ENCODE measurements around the gene CUBN. TPM values are rescaled to one million over a fixed set of nuclear protein-coding genes. Genes with fewer than 3 reads are reported as not detected.

CUBN gene
- total RNA-seq, 2 donors from 2014 or later, result 1.1 to 1.6 TPM

DNA sequence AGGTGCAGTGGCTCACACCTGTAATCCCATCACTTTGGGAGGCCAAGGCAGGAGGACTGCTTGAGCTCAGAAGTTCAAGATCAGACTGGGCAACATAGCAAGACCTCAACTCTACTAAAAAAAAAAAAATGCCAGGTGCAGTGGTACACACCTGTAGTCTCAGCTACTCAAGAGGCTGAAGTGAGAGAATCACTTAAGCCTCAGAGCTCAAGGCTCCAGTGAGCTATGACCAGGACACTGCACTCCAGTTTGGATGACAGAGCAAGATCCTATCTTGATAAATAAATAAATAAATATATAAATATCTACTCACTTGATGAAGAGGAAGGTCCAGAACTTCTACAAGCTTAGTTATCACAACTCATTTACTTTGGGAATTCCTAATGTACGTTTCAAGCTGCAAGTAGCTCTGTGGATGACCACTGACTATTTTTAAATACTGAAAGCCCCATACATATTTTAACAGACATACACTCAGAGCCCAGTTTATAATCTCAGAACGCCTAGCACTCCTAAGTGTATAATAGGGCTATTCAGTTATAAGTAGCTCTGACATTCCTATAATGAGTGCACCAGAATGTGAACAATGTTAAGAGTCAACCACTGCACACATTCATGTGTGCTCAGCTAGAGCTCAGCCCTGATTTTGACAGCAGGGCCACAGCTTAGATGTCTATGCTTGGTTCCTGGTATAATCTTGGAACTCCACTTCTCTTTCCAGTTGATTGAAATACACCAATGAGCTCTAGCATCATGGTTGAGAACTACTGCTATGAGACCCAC, 119.1 kb downstream of the CUBN start:
- H3K27ac Mint-ChIP-seq, result no peak overlapping the region
- no peaks in the 10 kb centered on the region for H3K9me3 Mint-ChIP-seq
- H3K27me3 Mint-ChIP-seq, result peaks cover 9 to 16% of the 10 kb centered on the region in 2 donors
- H3K4me3 Mint-ChIP-seq, result no peak overlapping the region
- H3K4me1 Mint-ChIP-seq (ENCODE audit: low read depth in 2 of 2), result peaks cover 9% of the 10 kb centered on the region in 2 donors
- no peaks in the 10 kb centered on the region for H3K36me3 Mint-ChIP-seq
- no peak for DNase-seq (ENCODE audit: low spot score)
- no peak for ATAC-seq

DNA sequence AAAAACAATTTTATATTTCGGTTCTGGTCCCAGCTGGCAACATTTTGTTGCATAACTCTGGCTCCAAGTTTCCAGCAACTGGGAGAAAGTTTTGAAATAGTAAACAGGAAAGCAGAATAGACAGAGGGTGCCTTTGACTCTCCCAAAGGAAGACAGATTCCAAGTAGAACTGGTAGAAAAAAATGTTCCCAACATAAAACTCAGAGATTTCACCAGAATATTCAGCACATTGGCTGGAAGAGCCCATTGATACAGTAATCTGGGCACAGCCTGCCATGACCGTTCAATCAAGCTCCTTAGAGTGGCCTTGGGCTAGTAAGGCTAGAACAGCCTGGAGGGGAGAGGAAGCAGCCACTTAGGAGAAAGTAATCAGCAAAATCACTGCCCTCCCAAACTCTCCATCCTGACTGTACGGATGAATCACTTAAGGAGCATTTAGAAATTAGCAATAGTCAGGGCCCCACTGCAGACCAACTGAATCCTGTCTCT, 120.4 kb downstream of the CUBN start:
- no peak for DNase-seq (ENCODE audit: low spot score)
- no peak for ATAC-seq
- H3K4me3 Mint-ChIP-seq, result no peak overlapping the region
- H3K36me3 Mint-ChIP-seq, result peaks cover 5% of the 10 kb centered on the region
- peaks cover 19 to 29% of the 10 kb centered on the region in 2 donors for H3K27me3 Mint-ChIP-seq
- no peaks in the 10 kb centered on the region for H3K9me3 Mint-ChIP-seq
- peaks cover 12 to 18% of the 10 kb centered on the region in 2 donors for H3K4me1 Mint-ChIP-seq (ENCODE audit: low read depth in 2 of 2)
- H3K27ac Mint-ChIP-seq, result no peak overlapping the region

DNA sequence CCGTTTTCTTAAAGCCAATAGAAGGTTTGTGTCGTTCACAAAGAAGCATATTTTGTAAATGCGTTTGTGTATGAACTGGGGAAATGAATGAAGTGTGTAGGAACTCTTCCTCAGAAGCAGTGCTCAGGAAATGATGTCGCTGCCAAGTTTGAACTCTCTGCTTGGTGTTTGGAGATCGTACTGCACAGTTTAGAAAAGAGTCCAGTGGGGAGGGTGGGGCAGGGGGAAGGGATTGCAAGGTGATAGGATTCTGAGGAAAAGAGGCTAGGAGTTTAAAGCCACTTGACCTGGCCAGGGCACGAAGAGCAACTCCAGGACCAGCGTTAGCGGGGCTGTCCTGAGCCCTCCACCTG, 122.2 kb downstream of the CUBN start:
- Mint-ChIP-seq H3K27me3 (peaks cover 26 to 36% of the 10 kb centered on the region in 2 donors), H3K4me3 (no peak overlapping the region), H3K4me1 (ENCODE audit: low read depth in 2 of 2) (peaks cover 21 to 25% of the 10 kb centered on the region in 2 donors), H3K9me3 (no peaks in the 10 kb centered on the region), H3K36me3 (peaks cover 5% of the 10 kb centered on the region), H3K27ac (no peak overlapping the region)
- DNase-seq (ENCODE audit: low spot score) (no peak), ATAC-seq (no peak)

DNA sequence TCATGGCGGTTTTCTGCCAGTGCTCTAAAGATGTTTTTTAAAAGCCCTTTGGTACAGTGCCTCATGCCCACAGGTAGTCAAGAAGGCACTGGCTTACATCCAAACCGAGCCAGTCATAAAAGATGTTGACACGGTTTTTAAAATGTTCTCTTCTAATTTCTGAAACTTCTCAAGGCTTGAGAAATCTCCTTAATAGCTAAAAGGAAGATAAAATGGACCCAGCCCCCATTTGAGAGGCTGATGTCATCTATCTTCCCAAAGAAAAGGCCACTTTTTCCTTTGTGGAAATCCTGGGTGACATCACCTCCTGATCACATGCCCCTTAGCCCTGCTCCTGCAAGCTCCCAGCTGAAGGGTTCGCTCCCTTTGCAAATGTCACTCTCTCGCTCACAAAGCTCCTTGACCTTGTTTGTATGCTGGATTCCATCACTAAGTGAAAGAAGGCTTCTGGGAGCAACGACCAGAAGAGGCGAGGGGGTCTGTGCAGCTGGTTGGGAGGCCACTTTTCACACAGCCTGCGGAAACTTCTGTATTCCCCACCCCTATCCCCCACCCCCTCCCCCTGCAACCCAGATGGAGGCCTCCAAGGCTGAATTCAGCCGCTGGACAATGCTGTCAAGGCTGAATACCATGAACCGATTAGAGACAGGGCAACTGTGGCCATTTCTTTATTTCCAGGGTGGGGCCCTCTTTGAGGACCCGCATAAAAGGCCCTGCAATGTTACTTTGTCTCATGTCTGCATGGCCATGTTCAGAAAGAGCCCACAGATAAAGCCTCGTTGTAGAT, 122.8 kb downstream of the CUBN start:
- no peak for ATAC-seq
- Mint-ChIP-seq H3K4me3 (no peak overlapping the region), H3K27ac (no peak overlapping the region), H3K27me3 (peaks cover 26 to 36% of the 10 kb centered on the region in 2 donors), H3K9me3 (no peaks in the 10 kb centered on the region), H3K36me3 (peaks cover 5% of the 10 kb centered on the region), H3K4me1 (ENCODE audit: low read depth in 2 of 2) (peaks cover 26 to 31% of the 10 kb centered on the region in 2 donors)
- DNase-seq (ENCODE audit: low spot score), result no peak

DNA sequence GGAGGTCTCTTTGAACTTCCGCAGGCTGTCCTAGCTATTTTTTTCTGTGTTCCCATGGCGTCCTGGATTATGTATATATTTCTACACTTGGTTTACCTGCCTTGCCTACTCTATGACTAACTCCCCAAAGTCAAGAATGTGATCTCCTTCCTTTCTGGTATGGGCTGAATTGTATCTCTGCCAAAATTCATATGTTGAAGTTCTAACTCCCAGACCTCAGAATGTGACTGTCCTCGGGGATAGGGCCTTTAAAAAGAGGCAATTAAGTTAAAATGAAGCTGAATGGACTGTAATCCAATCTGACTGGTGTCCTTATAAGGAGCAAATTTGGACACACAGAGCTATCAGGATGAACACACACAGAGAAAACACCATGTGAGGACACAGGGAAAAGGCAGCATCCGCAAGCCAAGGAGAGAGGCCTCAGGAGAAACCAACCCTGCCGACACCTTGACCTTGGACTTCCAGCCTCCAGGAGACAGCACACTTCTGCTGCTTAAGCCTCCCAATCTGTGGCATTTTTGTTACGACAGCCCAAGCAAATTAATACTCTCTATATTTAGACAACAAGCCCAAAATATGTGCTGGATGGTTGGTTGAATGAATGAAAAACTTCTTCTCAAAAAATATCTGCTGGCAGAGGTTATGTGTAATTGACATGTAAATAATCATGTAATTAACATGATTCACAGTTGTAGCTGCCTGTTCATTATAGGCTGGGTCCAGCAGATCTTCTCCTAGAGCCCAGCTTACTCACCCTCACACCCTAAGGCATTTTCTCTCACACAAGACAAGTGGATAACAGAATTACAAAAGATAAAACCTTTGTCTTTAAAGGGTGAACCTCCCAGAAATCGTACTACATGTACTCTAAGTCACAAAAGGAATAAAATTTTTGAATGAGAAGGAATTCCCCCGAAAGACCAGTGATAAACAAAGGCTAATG, 123.7 kb downstream of the CUBN start:
- Mint-ChIP-seq H3K4me3 (no peak overlapping the region), H3K4me1 (ENCODE audit: low read depth in 2 of 2) (peaks cover 28 to 33% of the 10 kb centered on the region in 2 donors), H3K27me3 (peaks cover 26 to 36% of the 10 kb centered on the region in 2 donors), H3K9me3 (no peaks in the 10 kb centered on the region), H3K27ac (no peak overlapping the region), H3K36me3 (peaks cover 5% of the 10 kb centered on the region)
- no peak for ATAC-seq
- no peak for DNase-seq (ENCODE audit: low spot score)

DNA sequence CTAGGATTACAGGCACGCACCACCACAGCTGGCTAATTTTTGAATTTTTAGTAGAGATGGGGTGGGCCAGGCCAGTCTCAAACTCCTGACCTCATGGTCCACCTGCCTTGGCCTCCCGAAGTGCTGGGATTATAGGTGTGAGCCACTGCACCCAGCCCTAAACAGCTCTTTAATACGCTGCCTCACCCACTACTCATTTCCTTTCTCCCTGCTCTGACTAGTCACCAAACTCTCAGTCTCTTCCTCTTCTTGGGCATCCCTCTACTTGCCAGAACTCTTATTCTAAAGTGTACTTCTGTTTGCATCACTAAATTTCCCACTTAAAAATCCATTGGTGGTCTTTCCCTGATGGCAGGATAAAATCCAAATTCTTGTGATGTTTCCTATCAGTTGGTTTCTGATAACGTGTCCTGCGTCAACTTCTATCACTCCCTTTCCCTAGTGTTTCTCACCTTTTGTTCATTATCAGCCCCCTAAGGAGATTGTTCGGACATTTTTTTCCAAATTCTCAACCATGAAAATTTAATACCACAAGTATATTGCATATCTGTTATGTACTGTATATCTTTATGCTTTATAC, 124.7 kb downstream of the CUBN start:
- H3K36me3 Mint-ChIP-seq, result peaks cover 5% of the 10 kb centered on the region
- H3K4me3 Mint-ChIP-seq, result no peak overlapping the region
- peaks cover 30 to 33% of the 10 kb centered on the region in 2 donors for H3K4me1 Mint-ChIP-seq (ENCODE audit: low read depth in 2 of 2)
- H3K9me3 Mint-ChIP-seq, result no peaks in the 10 kb centered on the region
- DNase-seq (ENCODE audit: low spot score), result no peak
- ATAC-seq, result no peak
- peak overlapping the region in 1 of 2 donors; percentile 29 for H3K27ac Mint-ChIP-seq
- peaks cover 29 to 40% of the 10 kb centered on the region in 2 donors for H3K27me3 Mint-ChIP-seq

DNA sequence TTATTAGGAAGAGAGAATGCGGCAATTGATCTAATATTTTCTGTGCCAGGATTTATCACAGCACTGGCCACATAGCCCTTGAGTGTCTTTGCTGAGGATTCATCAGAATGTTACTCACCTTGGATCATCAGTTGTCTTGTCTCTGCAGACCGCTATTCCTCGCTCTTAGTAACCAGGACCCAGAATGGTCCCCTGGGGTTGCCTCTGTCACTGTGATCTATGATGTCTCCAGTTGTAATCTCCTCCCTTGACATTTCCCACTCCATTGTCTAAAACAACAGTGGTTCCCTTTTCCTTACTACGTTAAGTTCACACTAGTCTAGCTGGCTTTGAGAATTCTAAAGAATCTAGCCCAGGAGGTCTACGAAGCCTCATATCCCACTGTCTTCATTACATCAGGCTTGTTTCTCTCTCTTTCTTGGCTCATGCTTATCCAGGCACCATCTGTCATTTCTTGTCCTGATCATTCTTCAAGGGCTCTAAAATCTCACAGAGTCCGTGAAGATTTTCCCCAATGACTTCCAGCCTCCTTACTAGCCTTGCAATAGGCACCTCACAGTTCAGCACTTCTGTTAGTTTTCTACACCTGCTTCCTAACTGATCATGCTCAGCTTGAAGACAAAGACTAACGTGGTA, 125.8 kb downstream of the CUBN start:
- H3K27me3 Mint-ChIP-seq, result peaks cover 31 to 40% of the 10 kb centered on the region in 2 donors
- no peaks in the 10 kb centered on the region for H3K9me3 Mint-ChIP-seq
- H3K4me1 Mint-ChIP-seq (ENCODE audit: low read depth in 2 of 2), result peaks cover 32 to 33% of the 10 kb centered on the region in 2 donors
- DNase-seq (ENCODE audit: low spot score) (no peak), ATAC-seq (no peak)
- H3K27ac Mint-ChIP-seq, result peak overlapping the region in 1 of 2 donors; percentile 29
- peaks cover 5% of the 10 kb centered on the region for H3K36me3 Mint-ChIP-seq
- H3K4me3 Mint-ChIP-seq, result peak overlapping the region; percentile 7

DNA sequence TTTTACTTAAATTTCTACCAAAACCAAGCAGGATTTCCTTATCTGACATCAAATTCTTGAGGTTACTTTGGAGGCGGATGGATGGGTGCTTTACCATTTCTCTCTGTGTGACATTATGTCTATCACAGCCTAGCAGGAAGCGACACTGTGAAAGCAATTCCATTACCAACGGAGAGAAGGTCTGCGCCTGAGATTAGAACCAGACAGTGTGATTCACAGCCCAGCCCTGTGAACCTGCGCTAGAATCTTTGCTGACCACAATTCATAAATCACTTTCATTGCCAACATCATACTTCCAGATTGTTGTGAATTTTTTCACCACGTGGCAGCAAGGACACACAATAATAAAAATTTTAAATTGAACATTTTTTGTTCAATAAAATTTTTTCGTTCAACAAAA, 126.5 kb downstream of the CUBN start:
- H3K9me3 Mint-ChIP-seq, result no peaks in the 10 kb centered on the region
- ATAC-seq (peak; percentile 91 to 96), DNase-seq (ENCODE audit: low spot score) (peak; percentile 73)
- peak overlapping the region; percentile 77 to 91 for H3K27ac Mint-ChIP-seq
- peaks cover 28 to 34% of the 10 kb centered on the region in 2 donors for H3K27me3 Mint-ChIP-seq
- H3K4me3 Mint-ChIP-seq, result peak overlapping the region; percentile 57
- H3K4me1 Mint-ChIP-seq (ENCODE audit: low read depth in 2 of 2), result peaks cover 32 to 33% of the 10 kb centered on the region in 2 donors
- peaks cover 5% of the 10 kb centered on the region for H3K36me3 Mint-ChIP-seq

DNA sequence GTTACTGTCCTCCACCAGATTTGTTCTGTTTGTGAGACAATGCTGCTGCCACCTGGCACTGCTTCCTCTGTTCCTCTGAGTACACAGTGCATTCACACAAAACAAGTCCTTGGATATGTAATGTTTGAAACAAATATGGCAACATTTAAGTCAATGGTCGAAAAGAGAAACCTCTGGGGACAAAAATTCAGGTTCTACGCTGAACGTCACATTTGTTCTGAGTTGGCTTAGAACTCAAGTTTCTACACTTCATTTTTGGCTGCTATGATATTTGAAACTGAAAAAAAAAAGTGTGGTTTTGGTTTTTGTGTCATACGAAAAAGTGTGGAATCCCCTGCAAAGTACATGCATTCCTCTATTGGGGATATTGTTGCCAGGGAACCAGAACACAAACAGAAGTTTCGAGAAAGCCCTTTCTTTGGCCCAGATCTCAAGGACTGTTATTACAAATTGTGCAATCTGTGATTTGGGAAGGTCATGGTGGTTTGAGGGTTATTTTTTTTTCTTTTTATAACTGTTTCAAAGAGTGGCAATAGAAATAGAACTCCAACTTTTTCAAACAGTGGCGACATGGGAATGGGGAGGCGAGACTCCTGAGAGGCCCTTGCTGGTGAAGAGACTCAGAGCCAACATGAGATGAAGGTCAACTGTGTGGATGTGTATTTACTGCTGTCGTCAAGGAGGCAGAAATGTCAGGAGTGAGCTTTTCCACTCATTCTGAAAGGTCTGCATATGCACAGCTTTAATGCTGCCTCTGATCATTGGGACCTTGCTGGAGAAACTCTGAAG, 127.5 kb downstream of the CUBN start:
- peak overlapping the region; percentile 57 for H3K4me3 Mint-ChIP-seq
- peak overlapping the region; percentile 77 to 91 for H3K27ac Mint-ChIP-seq
- H3K9me3 Mint-ChIP-seq, result no peaks in the 10 kb centered on the region
- peaks cover 30 to 40% of the 10 kb centered on the region in 2 donors for H3K27me3 Mint-ChIP-seq
- peaks cover 8% of the 10 kb centered on the region for H3K36me3 Mint-ChIP-seq
- peak; percentile 55 to 77 for ATAC-seq
- DNase-seq (ENCODE audit: low spot score), result no peak
- peaks cover 30 to 33% of the 10 kb centered on the region in 2 donors for H3K4me1 Mint-ChIP-seq (ENCODE audit: low read depth in 2 of 2)

DNA sequence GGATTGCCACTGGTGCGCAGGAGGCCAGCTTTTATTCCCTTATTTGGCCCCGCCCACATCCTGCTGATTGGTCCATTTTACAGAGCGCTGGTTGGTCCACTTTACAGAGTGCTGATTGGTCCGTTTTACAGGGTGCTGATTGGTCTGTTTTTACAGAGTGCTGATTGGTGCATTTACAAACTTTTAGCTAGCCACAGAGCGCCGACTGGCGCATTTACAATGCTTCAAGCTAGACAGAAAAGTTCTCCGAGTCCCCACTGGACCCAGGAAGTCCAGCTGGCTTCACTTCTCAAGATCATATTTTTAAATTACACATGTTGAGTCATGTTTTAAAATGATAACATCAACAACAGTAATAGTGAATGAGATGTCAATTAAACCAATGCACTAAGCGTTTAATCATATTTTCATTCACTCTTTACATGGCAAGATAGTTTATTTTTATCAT, 128.3 kb downstream of the CUBN start:
- ATAC-seq, result no peak
- no peak overlapping the region for H3K4me3 Mint-ChIP-seq
- H3K9me3 Mint-ChIP-seq, result no peaks in the 10 kb centered on the region
- peaks cover 30 to 33% of the 10 kb centered on the region in 2 donors for H3K4me1 Mint-ChIP-seq (ENCODE audit: low read depth in 2 of 2)
- H3K36me3 Mint-ChIP-seq, result peaks cover 8% of the 10 kb centered on the region
- peaks cover 30 to 40% of the 10 kb centered on the region in 2 donors for H3K27me3 Mint-ChIP-seq
- peak overlapping the region in 1 of 2 donors; percentile 91 for H3K27ac Mint-ChIP-seq
- DNase-seq (ENCODE audit: low spot score), result no peak

DNA sequence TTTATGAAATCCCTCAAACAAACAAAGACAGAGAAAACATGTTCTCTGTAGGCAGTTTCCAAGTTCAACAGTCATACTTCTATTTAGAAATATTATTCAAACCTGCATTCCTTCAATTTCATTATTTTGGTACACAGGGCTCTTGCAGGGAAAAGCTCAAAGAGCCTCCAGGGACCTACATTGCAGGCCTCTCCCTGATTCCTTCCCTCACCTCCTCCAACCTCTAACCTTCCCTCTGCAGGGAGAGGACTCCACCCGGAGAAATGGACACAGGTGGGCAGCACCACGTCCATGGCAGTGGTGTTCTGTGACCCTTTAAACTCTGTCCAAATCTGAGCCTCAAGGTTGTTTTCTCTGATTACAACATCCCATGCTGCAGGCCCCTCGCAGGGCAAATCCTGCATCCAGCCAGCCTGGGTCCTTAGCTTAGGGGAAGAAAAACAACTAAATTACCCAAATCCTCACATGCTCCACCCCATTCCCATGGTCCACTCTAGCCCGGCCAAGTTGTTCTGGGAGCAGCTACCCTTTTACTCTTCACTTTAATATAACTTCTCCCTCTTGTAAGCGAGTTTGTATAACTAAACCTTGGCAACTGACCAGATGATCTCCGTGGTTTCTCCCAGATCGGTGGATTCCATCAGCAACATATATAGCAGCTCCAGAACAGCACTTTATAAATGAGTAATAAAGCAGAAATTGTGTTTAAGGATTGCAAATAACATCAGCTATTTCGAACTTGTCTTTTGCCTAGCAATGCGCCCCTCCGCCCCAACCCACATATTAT, 129.8 kb downstream of the CUBN start:
- peaks cover 24 to 27% of the 10 kb centered on the region in 2 donors for H3K27me3 Mint-ChIP-seq
- DNase-seq (ENCODE audit: low spot score), result no peak
- H3K27ac Mint-ChIP-seq, result no peak overlapping the region
- H3K36me3 Mint-ChIP-seq, result peaks cover 5% of the 10 kb centered on the region
- H3K9me3 Mint-ChIP-seq, result no peaks in the 10 kb centered on the region
- no peak overlapping the region for H3K4me3 Mint-ChIP-seq
- ATAC-seq, result no peak
- peaks cover 30 to 34% of the 10 kb centered on the region in 2 donors for H3K4me1 Mint-ChIP-seq (ENCODE audit: low read depth in 2 of 2)

Measured in natural killer cell treated with Interleukin-12 subunit alpha and Interleukin-12 subunit beta and Interleukin-15 and Interleukin-18, amount 100 ng/mL, for 72 hours (primary cell).